GM21367 (cell line): ENCODE results near the gene IQGAP1.
"Not testable (repeated sequence)": the region's sequence is repeated elsewhere in the genome, so short reads cannot be mapped to it uniquely, and the experiment has no call there.

ENCODE experiments used
- ATAC-seq: cut with Tn5 transposase; IDR thresholded peaks from one replicate; pipeline ENCODE4 v1.9.1; 2021; ENCODE audit not compliant: unreplicated experiment

Gene IQGAP1, protein sequence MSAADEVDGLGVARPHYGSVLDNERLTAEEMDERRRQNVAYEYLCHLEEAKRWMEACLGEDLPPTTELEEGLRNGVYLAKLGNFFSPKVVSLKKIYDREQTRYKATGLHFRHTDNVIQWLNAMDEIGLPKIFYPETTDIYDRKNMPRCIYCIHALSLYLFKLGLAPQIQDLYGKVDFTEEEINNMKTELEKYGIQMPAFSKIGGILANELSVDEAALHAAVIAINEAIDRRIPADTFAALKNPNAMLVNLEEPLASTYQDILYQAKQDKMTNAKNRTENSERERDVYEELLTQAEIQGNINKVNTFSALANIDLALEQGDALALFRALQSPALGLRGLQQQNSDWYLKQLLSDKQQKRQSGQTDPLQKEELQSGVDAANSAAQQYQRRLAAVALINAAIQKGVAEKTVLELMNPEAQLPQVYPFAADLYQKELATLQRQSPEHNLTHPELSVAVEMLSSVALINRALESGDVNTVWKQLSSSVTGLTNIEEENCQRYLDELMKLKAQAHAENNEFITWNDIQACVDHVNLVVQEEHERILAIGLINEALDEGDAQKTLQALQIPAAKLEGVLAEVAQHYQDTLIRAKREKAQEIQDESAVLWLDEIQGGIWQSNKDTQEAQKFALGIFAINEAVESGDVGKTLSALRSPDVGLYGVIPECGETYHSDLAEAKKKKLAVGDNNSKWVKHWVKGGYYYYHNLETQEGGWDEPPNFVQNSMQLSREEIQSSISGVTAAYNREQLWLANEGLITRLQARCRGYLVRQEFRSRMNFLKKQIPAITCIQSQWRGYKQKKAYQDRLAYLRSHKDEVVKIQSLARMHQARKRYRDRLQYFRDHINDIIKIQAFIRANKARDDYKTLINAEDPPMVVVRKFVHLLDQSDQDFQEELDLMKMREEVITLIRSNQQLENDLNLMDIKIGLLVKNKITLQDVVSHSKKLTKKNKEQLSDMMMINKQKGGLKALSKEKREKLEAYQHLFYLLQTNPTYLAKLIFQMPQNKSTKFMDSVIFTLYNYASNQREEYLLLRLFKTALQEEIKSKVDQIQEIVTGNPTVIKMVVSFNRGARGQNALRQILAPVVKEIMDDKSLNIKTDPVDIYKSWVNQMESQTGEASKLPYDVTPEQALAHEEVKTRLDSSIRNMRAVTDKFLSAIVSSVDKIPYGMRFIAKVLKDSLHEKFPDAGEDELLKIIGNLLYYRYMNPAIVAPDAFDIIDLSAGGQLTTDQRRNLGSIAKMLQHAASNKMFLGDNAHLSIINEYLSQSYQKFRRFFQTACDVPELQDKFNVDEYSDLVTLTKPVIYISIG (N-terminal part only)

DNA sequence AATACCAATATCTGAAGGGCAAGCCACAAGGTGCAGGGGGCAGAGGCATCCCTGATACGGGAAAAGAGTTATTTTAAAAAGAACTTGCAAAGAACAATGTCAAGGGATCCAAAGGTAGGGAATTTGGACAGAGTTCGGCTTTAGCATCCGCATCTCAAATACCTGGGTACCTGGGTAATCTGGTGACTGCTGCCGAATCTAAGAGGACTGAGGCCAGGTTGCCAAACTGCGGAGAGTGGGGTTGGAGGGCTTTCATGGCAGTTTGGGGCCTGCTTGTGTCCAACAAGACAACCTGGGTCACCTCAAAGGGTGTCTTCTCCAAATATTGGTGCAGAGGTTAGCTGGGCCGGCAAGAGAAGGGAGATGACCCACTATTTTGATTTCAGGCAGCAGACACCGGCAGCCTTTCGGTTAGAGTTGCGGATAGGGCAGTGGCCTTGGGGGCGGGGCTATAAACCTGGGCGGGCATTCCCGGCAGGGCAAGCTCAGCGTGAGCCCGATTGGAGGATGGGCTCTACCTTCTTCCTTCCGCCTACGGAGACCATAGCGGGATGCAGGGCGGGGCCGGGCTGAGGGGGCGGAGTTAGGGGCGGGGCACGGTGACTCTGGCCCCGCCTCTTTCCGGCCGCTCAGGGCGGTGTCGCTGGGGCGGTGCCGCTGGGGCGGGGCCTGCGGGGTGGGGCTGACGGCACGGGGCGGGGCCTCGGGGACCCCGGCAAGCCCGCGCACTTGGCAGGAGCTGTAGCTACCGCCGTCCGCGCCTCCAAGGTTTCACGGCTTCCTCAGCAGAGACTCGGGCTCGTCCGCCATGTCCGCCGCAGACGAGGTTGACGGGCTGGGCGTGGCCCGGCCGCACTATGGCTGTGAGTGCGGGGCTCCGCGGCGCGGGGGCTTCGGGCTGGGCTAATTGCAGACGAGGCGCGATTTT is at the start of gene IQGAP1:
Gene IQGAP1 (plus strand): TSS at position 709 of the 928 bp plus-strand sequence. CDS start 100 bp downstream, at position 809.
- peak; percentile 89 for ATAC-seq

DNA sequence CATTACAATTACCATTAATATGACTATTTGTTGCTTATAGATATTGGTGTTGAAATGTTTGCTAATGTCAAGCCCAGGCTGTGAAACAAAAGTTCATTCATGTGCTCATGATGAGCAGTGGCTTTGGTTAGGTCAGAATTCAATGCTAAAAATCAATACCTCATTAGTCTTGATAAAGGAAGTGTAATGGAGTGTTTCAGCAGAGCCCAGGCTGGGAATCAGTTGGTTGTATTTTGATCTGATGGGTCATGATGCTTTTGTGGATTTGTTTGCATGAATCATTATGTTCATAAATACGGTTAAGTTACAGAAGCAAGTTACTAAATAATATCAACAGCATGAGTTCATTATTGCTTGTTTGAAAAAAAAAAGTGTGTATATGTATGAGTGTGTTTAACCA is 49.5 kb upstream of the IQGAP1 start:
- ATAC-seq: no peak

DNA sequence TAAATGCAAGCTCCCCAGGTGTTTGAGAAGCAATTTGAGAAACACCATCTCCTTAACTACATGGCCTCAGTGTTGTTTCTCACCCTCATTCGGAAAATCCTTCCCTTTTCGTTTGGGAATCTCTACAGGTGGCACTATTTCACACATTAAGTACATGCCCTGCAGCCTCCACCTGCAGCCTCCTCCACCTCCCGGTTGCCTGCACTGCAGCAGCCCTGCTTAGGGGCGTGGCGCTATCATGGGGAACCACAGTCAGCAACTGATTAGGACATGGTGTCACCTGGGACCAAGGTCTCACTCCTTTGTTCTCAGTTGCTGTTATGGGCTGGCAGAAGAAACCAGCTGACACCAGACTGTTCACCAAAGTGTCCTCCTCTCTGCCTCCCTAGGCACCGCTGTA is 47.7 kb upstream of the IQGAP1 start:
- ATAC-seq: no peak

DNA sequence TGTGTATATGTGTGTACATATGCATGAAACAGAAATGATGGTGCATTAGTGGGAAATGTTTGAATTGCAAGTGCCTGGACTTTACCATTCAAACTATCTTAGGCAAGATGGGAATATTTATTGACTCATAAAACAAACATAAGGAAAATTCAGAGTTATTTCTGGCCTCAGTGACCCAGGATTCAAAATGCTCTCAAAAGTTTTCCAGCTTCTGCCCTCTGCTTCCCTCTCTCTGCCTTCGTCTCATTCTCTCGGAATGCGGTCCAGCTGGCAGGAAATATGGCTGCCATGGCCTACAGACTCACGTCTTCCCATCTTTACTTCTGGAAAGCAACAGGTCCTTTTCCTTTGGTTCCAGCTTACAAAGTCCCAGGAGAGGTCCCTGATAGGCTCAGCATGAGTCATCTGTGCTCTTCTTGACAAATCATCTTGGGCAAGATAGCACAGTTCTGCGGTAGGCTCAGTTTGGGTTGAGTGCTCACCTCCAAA is 44.7 kb upstream of the IQGAP1 start:
- ATAC-seq: no peak

DNA sequence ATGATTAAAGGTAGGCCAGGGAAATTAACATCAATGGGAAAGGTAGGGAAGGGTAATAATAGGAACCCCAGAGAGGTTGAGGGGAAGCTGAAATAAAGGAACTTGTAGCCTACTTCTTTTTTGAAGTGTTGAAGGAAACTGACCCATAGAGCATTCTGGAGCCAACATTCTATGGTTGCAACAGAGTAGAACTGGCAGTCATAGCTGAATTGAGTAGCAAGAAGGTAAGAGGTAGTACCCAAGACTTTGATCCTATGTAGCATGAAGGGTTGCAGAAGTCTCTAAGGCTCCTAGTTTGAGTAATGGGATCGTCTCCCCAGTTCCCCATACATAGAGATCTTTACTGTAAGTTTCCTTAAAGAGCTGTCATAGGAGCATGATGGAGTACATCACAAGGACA is 43.4 kb upstream of the IQGAP1 start:
- no peak for ATAC-seq

DNA sequence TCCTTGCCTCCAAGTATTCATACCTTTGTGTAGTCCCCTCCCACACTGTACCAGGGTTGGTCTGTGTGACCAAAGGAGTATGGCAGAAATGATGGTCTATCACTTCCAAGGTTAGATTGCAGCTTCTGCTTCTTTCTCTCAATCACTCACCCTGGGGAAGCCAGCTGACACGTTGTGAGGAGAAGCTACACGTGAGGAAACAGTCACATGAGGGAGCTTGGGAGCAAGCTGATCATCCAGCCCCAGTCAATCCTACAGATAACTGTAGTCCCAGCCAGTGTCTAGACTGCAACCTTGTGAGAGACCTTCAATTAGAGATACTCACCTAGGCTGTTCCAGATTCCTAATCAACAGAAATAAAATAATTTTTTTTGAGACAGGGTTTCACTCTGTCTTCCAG is 42.2 kb upstream of the IQGAP1 start:
- no peak for ATAC-seq

DNA sequence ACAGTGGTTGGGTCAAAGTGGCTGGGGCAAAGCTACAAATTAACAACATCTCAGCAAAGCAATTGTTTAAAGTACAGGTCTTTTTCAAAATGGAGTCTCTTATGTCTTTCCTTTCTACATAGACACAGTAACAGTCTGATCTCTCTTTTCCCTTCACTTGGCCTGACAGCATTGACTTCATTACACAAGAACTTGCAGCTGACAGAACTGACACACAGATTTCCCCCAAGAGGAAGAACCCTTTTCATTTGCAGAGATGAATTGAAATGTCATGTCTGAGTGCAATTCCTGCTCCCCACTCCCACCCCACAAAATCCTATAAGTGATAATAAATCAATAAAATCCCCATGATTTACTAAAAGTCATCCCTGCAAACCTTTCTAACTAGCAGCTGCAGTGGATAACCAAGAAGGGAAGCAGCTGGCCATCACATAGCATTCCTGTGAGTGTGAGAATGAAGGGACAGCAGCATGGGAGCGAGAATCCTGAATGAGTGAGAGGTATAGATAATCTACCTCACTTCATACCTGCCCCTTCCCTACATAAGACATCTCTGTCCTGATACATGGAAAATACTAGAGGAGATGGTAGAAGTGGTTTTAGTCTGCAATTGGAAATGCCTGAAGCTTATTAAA is 40.5 kb upstream of the IQGAP1 start:
- not testable (repeated sequence) for ATAC-seq

DNA sequence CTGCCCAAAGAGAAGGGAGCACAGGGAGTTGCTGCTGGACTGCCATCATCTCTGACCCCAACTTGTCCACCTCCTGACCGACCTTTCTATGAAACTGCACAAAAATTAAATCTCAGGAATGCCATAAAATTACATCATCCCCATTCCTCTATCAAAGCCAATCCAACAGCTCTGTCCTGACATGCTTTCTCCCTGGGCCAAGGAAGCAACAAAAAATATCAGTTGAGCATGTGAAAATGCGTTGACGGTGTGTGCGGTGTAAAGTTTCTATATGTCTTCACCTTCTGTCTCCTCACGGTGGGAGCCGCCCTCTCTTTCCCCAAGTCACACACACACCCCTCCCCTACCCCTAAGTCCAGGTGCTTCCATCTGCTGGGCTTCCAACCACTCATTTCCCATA is 39.6 kb upstream of the IQGAP1 start:
- no peak for ATAC-seq

DNA sequence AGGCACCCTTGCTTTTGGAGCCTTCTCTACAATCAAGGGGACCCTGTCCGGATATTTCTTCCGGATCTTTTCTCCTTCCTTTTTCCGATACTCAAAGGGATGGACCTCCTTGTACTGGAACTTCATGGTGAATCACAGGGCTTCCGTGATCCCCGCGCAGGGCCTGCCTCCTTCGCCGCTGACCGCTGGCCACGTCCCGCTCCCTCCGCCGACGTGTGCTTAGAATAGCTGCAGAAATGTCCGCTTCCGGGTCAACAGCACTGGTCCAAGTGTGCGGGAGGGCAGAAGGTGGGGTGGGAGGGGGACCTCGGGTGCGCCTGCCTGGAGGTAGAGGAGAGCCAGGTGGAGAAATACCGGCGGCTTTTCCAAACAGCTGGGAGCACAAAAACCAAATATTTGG is 39.0 kb upstream of the IQGAP1 start:
- no peak for ATAC-seq

DNA sequence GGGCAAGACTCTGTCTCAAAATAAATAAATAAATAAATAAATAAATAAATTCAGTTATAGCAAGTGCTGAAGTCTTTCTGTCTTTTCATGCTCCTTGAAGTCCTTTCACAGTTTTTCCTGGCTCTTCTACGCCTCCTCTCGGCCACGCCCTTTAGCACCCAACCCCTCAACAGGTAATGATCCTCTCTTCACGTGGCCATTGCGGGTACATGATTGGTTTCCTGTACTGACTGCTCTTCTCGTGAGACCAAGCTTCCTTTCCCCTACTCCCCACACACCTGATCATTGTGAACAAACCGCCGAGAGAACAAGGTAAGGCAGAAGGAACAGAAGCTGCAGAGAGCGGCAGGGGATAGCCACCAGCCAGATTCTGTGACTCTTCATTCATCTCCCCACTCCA is 38.2 kb upstream of the IQGAP1 start:
- no peak for ATAC-seq

DNA sequence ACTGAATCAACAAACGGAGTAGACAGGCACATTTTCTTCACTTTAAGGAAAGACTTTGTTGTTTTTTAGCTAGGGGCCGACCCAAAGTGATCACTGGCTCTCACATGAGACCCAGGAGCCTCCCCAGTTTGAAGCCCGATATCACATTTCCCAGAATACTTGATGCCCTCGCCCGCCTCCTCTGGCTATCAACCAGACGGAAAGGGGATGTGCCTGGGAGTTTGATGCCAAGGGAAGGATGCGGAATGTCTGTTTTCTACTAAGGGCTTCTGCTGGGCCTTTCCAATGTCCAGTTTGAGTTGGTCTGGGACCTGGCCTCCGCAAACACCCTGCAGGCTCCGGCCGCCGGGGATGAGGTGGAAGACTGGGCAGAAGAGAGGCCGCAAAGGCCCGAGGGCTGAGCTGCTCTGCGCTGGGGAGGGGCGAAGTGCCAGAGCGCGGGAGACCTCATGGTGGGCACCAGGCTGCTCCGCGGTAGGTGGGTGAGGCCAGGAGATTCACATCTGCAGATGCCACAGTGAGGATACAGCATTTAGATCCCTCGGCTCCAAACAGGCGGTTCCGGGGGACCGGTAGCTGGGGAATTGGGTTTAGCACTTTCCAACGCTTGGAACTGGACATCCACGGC is 36.4 kb upstream of the IQGAP1 start:
- peak; percentile 5 for ATAC-seq

DNA sequence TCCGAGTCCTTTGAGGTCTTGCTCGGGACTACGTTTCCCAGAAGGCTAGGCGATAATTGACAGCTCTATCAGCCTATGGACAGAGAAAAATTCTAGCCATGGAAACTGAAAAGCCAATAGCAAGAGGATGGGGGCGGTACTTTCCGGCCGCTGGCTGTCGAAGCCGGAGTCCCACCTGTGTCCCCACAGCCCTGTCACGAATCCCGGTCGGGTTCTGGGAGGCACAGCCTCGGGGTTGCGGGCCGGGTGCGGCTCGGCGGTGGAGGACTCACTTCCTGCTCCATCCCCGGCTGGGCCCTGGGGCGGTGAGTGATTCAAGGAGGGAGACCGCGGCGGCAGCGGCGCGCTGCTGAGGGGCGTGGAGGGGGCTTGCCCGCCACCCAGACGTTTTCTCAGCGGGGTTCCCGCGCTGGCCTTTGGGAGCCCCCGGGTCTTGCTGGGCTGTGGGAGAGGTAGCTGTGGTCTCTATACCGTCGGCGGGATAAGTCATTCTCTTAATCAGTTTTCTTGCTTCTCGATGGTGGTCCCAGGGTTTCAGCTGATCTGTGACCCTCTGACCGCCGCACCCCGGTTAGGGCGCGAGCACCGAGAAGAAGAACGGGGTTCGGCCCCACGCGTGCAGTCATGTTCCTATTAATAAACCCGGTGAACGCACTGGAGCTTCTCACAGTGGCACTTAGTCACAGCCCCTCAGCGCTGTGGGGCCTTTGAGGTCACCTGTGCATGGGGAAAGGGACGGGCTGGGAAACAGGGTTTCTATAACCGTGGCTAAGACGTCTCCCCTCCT is 35.7 kb upstream of the IQGAP1 start, which contains the start of gene ZNF774:
Gene ZNF774 (plus strand): TSS at position 178 of the 787 bp plus-strand sequence. CDS start 2,377 bp downstream, outside the sequence.
- ATAC-seq: peak; percentile 97

DNA sequence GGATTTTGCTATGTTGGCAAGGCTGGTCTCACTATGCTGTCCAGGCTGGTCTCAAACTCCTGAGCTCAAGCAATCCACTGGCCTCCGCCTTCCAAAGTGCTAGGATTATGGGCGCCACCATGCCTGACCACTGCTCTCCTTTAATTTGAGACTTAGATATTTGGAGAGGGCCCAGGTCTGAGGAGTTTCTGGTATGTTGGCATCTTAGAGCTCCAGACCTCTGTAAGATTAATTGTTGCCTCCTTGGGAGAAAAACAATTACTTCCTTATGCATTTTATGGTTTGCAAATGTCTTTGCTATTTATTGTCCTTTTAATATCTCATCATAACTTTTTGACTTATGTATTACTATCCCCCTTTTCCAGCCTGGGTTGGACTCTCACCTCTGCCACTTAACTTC is 33.1 kb upstream of the IQGAP1 start:
- ATAC-seq: no peak

DNA sequence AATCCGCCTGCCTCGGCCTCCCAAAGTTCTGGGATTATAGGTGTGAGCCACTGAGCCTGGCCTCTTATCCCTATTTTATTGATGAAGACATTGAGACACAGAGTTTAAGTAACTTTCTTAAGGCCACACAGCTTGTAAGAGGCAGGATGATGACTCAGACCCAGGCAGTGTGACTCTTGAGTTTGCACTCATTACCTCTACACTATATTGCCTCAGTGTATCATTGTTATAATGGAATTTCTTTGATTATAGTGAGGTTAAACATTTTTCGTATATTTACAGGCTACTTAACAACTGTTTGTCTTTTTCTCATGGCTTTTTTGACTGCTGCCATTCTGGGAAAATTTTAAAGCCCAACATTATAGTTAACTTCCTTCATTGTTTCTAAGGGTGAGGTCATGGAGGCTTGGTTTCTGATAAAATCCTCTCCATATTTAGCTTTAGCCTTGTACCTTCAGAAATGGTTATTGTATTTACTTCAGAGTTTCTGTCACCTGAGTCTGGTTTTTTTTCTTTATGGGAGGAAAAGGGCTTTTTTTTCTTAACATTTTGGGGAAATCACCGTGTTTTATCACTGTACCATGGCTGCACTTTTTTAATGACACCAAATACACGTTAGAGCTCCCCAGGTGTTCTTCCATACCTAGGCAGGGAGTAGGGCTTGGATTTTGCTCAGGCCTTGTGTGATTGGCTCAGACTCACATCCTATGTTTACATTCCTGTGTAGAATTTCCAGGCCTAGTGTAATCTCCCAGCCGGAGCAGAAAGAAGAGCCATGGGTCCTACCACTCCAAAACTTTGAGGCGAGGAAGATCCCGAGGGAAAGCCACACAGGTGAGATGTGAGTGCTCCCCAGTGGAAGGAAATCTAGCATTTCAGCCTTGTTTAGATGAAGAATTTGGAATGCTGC is 29.7 kb upstream of the IQGAP1 start:
- ATAC-seq: no peak

DNA sequence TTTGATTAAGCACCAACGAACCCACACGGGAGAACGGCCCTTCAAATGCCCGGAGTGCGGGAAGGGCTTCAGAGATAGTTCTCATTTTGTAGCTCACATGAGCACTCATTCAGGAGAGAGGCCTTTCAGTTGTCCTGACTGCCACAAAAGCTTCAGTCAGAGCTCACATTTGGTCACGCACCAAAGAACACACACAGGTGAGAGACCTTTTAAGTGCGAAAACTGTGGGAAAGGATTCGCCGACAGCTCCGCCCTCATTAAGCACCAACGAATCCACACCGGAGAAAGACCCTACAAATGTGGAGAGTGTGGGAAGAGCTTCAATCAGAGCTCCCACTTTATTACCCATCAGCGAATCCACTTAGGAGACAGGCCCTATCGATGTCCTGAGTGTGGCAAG is 27.3 kb upstream of the IQGAP1 start:
- ATAC-seq: no peak

DNA sequence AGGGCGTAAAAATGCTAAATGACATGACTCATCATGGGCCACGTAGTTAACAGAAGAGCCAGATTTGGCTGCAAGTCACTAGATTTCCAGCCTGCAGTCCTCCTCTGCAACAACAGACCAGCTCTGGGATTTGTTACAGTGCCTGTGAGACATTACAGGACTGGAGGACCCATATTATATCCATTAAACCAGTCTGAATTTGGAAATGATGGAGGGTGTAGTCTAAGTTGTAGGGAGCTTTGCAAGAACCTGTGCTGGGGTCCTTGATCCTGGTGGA is 25.2 kb upstream of the IQGAP1 start:
- no peak for ATAC-seq

DNA sequence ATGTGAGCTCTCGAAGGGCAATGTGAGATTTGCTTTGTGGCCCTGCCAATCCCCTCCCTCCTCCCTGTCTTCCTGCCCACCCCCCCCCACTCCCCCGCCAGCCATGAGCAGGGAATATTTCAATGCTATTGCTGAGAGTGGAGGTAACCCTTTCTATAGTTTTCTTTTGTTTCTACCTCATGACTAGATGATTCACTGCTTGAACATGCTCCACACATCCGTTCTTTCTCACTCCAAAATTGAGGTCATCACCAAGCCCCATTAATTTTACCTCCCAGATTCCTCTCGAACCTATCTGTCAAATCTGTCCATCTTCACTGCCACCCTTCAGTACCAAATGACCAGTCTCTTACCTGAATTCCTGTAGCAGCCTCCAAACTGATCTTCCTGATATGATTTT is 23.8 kb upstream of the IQGAP1 start:
- ATAC-seq: no peak
